DOHH2 (cell line): ENCODE results near the gene MRPS34.

Experiments
- H3F3A ChIP-seq: fragments of 200-600 bp; sonication (generic), shearing (Covaris generic); 2 replicates; pipeline ENCODE4 v1.6.0; 2016; ENCODE audit warnings: antibody characterized with exemption, mild to moderate bottlenecking; ENCODE audit not compliant: control insufficient read depth, insufficient read depth
- H3K27ac ChIP-seq: fragments of 200-600 bp; sonication (generic); 2 replicates; pipeline ENCODE4 v1.5.1; 2014; ENCODE audit warnings: low read depth, mild to moderate bottlenecking, low read length, moderate library complexity
- H3K27me3 ChIP-seq: fragments of 200-600 bp; sonication (generic); 2 replicates; pipeline ENCODE4 v1.6.1; 2014; ENCODE audit warnings: mild to moderate bottlenecking, low read length, mixed read lengths; ENCODE audit not compliant: control insufficient read depth
- H3K36me3 ChIP-seq: fragments of 200-600 bp; sonication (generic); 2 replicates; pipeline ENCODE4 v1.6.1; 2014; ENCODE audit warnings: mild to moderate bottlenecking, low read length, moderate library complexity, mixed read lengths; ENCODE audit not compliant: control insufficient read depth
- H3K4me1 ChIP-seq: fragments of 200-600 bp; sonication (generic); 2 replicates; pipeline ENCODE4 v1.6.1; 2014; ENCODE audit warnings: mild to moderate bottlenecking, low read length, mixed read lengths; ENCODE audit not compliant: control insufficient read depth
- H3K4me2 ChIP-seq: fragments of 200-600 bp; sonication (generic); 2 replicates; pipeline ENCODE4 v1.6.0; 2014; ENCODE audit warnings: mild to moderate bottlenecking, low read length, moderate library complexity
- H3K4me3 ChIP-seq: fragments of 200-600 bp; sonication (generic); 2 replicates; pipeline ENCODE4 v1.5.1; 2014; ENCODE audit warnings: mild to moderate bottlenecking, low read length, mixed read lengths
- H3K79me2 ChIP-seq: fragments of 200-600 bp; sonication (generic); 2 replicates; pipeline ENCODE4 v1.6.1; 2014; ENCODE audit warnings: mild to moderate bottlenecking, low read length, mixed read lengths; ENCODE audit not compliant: control insufficient read depth
- H3K9me2 ChIP-seq: fragments of 200-600 bp; sonication (generic); replicated peaks from 2 replicates; pipeline ENCODE4 v1.6.1; 2014; ENCODE audit warnings: mild to moderate bottlenecking, low read length, mixed read lengths; ENCODE audit not compliant: control insufficient read depth
- H3K9me3 ChIP-seq: fragments of 200-600 bp; sonication (generic); 2 replicates; pipeline ENCODE4 v1.6.1; 2014; ENCODE audit warnings: antibody characterized with exemption, low read length, mixed read lengths; ENCODE audit not compliant: control insufficient read depth, insufficient read depth
- H4K20me1 ChIP-seq: fragments of 200-600 bp; sonication (generic); 2 replicates; pipeline ENCODE4 v1.6.0; 2014; ENCODE audit warnings: low read depth, mild to moderate bottlenecking, antibody characterized with exemption, low read length, moderate library complexity; ENCODE audit not compliant: control insufficient read depth, insufficient read depth
- EZH2phosphoT487 ChIP-seq: fragments of 200-600 bp; sonication (generic); IDR thresholded peaks from 2 replicates; pipeline ENCODE4 v1.6.1; 2017; ENCODE audit warnings: borderline replicate concordance, mild to moderate bottlenecking, antibody characterized with exemption, low read length, moderate library complexity, mixed read lengths
- TF ChIP-seq, protein P1 (sequence below): fragments of 200-600 bp; sonication (generic); IDR thresholded peaks from one replicate; pipeline ENCODE4 v1.5.1; 2014; ENCODE audit warnings: antibody characterized with exemption, mild to moderate bottlenecking, low read depth, low read length; ENCODE audit not compliant: poor library complexity, severe bottlenecking

Gene MRPS34

DNA sequence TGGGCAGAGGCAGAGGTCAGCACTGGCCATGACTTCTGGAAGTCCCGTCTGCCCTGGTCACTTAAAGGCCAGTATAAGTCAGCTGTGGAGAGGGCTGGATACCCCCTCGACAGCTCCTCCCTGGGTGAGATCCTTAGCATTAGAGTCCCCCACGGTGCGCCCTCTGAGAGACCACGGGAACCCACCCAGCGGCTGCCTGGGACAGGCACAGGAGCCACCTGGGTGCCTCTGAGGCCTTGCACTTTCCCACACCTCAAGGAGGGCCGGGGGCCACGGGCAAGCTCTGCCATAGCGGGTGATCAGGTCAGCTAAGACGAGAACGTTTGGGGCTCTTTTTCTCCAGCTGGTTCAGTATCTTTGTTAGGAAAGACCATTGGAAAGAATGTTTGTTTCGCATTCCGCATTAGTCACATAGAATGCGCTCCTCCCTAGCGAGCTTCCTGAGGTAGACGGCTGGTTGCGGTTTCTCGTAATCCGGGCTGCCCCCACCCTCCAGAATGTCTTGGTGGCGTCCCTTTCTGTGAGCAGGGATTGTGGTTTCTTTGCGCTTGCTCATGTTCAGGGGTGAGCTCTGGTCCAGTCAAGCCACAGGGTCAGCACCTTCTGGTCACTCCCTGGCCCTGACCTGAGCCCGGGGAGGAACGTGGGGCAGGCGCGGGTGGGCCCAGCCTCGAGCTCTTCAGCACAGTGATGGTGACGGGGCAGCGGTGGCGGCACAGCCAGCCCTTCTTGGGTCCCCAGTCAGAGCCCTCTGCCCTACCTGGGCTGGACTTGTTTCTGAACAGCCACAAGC lies 26.8 kb downstream of the MRPS34 start:
- Histone ChIP-seq H3K4me3 (no peak overlapping the region), H3K9me3 (no peaks in the 10 kb centered on the region), H3K4me1 (no peaks in the 10 kb centered on the region), H4K20me1 (no peaks in the 10 kb centered on the region), H3K79me2 (no peaks in the 10 kb centered on the region), H3K27me3 (no peaks in the 10 kb centered on the region), H3K9me2 (no peaks in the 10 kb centered on the region), H3F3A (no peaks in the 10 kb centered on the region), H3K4me2 (no peak overlapping the region), H3K36me3 (peaks cover 57% of the 10 kb centered on the region), H3K27ac (no peak overlapping the region)
- no peak for TF ChIP-seq EZH2phosphoT487
- TF ChIP-seq, protein P1, sequence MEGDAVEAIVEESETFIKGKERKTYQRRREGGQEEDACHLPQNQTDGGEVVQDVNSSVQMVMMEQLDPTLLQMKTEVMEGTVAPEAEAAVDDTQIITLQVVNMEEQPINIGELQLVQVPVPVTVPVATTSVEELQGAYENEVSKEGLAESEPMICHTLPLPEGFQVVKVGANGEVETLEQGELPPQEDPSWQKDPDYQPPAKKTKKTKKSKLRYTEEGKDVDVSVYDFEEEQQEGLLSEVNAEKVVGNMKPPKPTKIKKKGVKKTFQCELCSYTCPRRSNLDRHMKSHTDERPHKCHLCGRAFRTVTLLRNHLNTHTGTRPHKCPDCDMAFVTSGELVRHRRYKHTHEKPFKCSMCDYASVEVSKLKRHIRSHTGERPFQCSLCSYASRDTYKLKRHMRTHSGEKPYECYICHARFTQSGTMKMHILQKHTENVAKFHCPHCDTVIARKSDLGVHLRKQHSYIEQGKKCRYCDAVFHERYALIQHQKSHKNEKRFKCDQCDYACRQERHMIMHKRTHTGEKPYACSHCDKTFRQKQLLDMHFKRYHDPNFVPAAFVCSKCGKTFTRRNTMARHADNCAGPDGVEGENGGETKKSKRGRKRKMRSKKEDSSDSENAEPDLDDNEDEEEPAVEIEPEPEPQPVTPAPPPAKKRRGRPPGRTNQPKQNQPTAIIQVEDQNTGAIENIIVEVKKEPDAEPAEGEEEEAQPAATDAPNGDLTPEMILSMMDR, result no peak

DNA sequence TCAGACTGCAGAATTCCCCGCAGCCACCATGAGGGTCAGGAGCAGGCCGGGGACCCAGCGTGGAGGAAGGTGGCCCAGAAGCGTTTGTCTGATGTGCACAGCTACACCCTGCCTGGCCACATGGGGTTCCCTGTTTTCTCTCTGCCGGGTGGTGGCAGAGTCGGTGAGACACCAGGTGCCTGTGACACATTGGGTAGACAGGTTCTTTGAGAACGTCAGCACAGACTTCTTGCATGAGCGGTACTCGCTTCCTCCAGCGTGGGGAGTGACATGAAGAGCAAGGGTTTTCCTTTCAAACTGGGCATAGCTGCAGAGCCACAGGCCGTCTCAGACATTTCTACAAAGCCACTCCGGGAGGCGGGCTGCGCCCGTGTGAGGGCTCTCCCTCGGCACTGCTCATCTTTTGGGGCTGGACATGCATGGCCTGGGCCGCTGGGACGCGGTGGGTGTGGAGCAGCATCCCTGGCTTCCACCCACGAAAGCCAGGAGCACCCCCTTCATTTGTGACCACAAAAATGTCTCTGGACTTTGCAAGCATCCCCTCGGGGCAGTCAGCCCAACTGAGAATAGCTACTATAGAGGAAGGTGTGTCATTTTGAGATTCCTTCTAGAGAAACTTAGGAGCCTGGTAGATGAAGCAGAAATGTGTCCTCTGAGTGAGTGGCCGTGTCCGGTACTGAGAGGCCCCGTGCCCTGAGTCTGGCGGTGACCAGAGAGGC lies 27.6 kb downstream of the MRPS34 start:
- Histone ChIP-seq H3K27ac (no peak overlapping the region), H3K4me3 (no peak overlapping the region), H3K4me2 (no peak overlapping the region), H3K9me3 (no peaks in the 10 kb centered on the region), H4K20me1 (no peaks in the 10 kb centered on the region), H3K4me1 (no peaks in the 10 kb centered on the region), H3K36me3 (peaks cover 61% of the 10 kb centered on the region), H3K79me2 (peaks cover 3% of the 10 kb centered on the region), H3K27me3 (no peaks in the 10 kb centered on the region), H3K9me2 (no peaks in the 10 kb centered on the region), H3F3A (no peaks in the 10 kb centered on the region)
- no peak for TF ChIP-seq EZH2phosphoT487
- TF ChIP-seq, protein P1, result no peak

DNA sequence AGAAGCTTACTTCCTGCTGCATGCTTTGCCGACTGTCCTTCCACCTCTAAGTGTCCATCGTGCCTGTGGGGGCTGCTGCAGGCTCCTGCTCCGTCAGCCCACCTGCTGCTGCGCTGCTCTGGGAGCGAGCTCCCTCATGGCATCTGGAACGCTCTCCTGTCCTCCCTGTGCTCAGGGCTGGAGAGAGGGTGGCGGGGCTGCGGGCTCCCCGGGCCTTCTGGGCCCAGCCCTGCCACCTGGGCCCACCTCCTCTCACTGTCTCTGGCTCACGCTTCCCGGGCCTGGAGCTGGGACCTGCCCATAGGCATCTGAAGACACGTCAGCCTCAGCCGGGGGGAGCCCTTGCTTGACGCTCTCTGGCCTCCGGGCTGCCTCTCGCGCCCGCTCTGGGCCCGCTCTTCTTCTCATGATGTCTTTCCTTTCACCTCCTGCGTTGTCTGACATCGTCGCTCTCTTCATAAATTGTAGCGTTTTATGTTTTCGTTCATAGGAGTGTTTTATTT lies 28.5 kb downstream of the MRPS34 start:
- no peak overlapping the region for H3K4me2 ChIP-seq
- H3K4me1 ChIP-seq, result no peaks in the 10 kb centered on the region
- peaks cover 9% of the 10 kb centered on the region for H3K79me2 ChIP-seq
- peaks cover under 1% of the 10 kb centered on the region for H3F3A ChIP-seq
- no peak overlapping the region for H3K4me3 ChIP-seq
- no peak overlapping the region for H3K27ac ChIP-seq
- H3K9me2 ChIP-seq, result no peaks in the 10 kb centered on the region
- peaks cover 5% of the 10 kb centered on the region; the same call in 1 of the 2 replicates for H3K9me3 ChIP-seq
- H3K36me3 ChIP-seq, result peaks cover 63% of the 10 kb centered on the region
- TF ChIP-seq, protein P1, result no peak
- no peak for TF ChIP-seq EZH2phosphoT487
- no peaks in the 10 kb centered on the region for H4K20me1 ChIP-seq
- H3K27me3 ChIP-seq, result no peaks in the 10 kb centered on the region
